GM12878 (cell line): ENCODE results near the gene VWA8. TPM values are rescaled to one million over a fixed set of nuclear protein-coding genes. Genes with fewer than 3 reads are reported as not detected.

ENCODE experiments used
- ATAC-seq: fragments of 200-7000 bp; cut with Tn5 transposase; 3 replicates; pipeline ENCODE4 v1.9.1; 2020; ENCODE audit warnings: mild to moderate bottlenecking, moderate library complexity
- BruUV-seq: library from RNA; stranded (reverse); fragments of 400-500 nt; replicated peaks from 2 replicates; lab custom pipeline; 2021; lab: Mats Ljungman, UMichigan
- CTCF ChIA-PET: fragments of 300-600 bp; sonication (Branson Sonifier 250); formaldehyde crosslinking; extraction: SDS; loops from one replicate; lab custom pipeline; 2021; ENCODE audit warnings: inconsistent platforms; lab: Yijun Ruan, JAX
- POLR2A ChIA-PET: fragments of 350-600 bp; formaldehyde crosslinking; extraction: SDS; loops from one replicate; lab custom pipeline; 2021; ENCODE audit warnings: inconsistent platforms; lab: Charles Lee
- RAD21 ChIA-PET: fragments of 300-600 bp; sonication (Branson Sonifier 250); formaldehyde crosslinking; loops from one replicate; lab custom pipeline; 2023; ENCODE audit warnings: antibody characterized with exemption; ENCODE audit not compliant: unreplicated experiment; lab: Charles Lee
- SMC1A ChIA-PET: fragments of 300-600 bp; sonication (Branson Sonifier 250); formaldehyde crosslinking; loops from one replicate; lab custom pipeline; 2023; ENCODE audit not compliant: unreplicated experiment, uncharacterized antibody; lab: Charles Lee
- DNase-seq: peaks from one replicate; pipeline ENCODE4 v3.0.0-alpha.2; 2011; ENCODE audit warnings: low read depth, low spot score
- FAIRE-seq: peaks from 3 replicates; lab custom pipeline; 2011; peaks lifted over from hg19 to GRCh38; lab: Jason Lieb, UNC
- H2AFZ ChIP-seq: 2 replicates; pipeline ENCODE4 v1.6.0; 2011; ENCODE audit warnings: low read depth, low read length, control low read depth; ENCODE audit not compliant: control insufficient read depth
- H3K27ac ChIP-seq: 2 replicates; pipeline ENCODE4 v1.5.1; 2011; ENCODE audit warnings: control low read depth; ENCODE audit not compliant: control insufficient read depth, insufficient read depth
- H3K27me3 ChIP-seq, 2 experiments: replicated peaks in 1 of 2; 2 replicates each; pipeline versions ENCODE4 v1.6.0 to v1.6.1; 2011; ENCODE audit warnings: low read length in 1 of 2; ENCODE audit not compliant: control insufficient read depth in 2 of 2, insufficient read depth in 2 of 2
- H3K36me3 ChIP-seq, 2 experiments: 2 replicates each; pipeline ENCODE4 v1.5.1; 2011; ENCODE audit warnings: low read length in 1 of 2; ENCODE audit not compliant: control insufficient read depth in 2 of 2, insufficient read depth in 2 of 2
- H3K4me1 ChIP-seq: 2 replicates; pipeline ENCODE4 v1.6.1; 2011; ENCODE audit warnings: mild to moderate bottlenecking, low read length, moderate library complexity, mixed read lengths; ENCODE audit not compliant: control insufficient read depth, insufficient read depth
- H3K4me2 ChIP-seq: 2 replicates; pipeline ENCODE4 v1.6.0; 2011; ENCODE audit warnings: control low read depth; ENCODE audit not compliant: control insufficient read depth, insufficient read depth
- H3K4me3 ChIP-seq: fragments of 200-600 bp; sonication (generic); 2 replicates; pipeline ENCODE4 v1.5.1; 2016
- H3K79me2 ChIP-seq: 2 replicates; pipeline ENCODE4 v1.6.0; 2011; ENCODE audit warnings: low read length; ENCODE audit not compliant: control insufficient read depth, insufficient read depth
- H3K9ac ChIP-seq: 2 replicates; pipeline ENCODE4 v1.8.0; 2011; ENCODE audit warnings: low read length, control low read depth, mixed read lengths; ENCODE audit not compliant: control insufficient read depth, insufficient read depth
- H3K9me3 ChIP-seq: replicated peaks from 3 replicates; pipeline ENCODE4 v1.5.1; 2011; ENCODE audit warnings: mild to moderate bottlenecking, low read length; ENCODE audit not compliant: control insufficient read depth, insufficient read depth
- H4K20me1 ChIP-seq: 2 replicates; pipeline ENCODE4 v1.6.0; 2011; ENCODE audit not compliant: control insufficient read depth, insufficient read depth
- BACH1 ChIP-seq: fragments of 450-650 bp; IDR thresholded peaks from 2 replicates; pipeline ENCODE4 v1.6.1; 2017; ENCODE audit warnings: mild to moderate bottlenecking, borderline replicate concordance
- CBFB ChIP-seq: IDR thresholded peaks from 2 replicates; pipeline ENCODE4 v1.6.1; 2016; ENCODE audit warnings: antibody characterized with exemption, low read depth
- IKZF2 ChIP-seq, 2 experiments: fragments of 450-650 bp; IDR thresholded peaks; 2 replicates each; pipeline ENCODE4 v1.6.1; 2017; ENCODE audit warnings: mild to moderate bottlenecking in 2 of 2, moderate library complexity in 2 of 2
- NR2F1 ChIP-seq: fragments of 450-650 bp; conservative IDR thresholded peaks from 2 replicates; pipeline ENCODE4 v1.6.1; 2017; ENCODE audit warnings: mild to moderate bottlenecking
- PRDM15 ChIP-seq: fragments of 450-650 bp; formaldehyde crosslinking; IDR thresholded peaks from 2 replicates; pipeline ENCODE4 v1.4.0; 2020; ENCODE audit warnings: mild to moderate bottlenecking, moderate library complexity
- RELB ChIP-seq: fragments of 450-650 bp; IDR thresholded peaks from 2 replicates; pipeline ENCODE4 v1.6.1; 2017; ENCODE audit warnings: low read depth, mild to moderate bottlenecking, moderate library complexity
- SMC3 ChIP-seq: IDR thresholded peaks from 2 replicates; pipeline ENCODE4 v1.6.1; 2011; ENCODE audit warnings: low read length, improper control_type of control experiment, borderline replicate concordance
- ZNF217 ChIP-seq: fragments of 450-650 bp; IDR thresholded peaks from 2 replicates; pipeline ENCODE4 v1.6.1; 2017; ENCODE audit warnings: antibody characterized with exemption, mild to moderate bottlenecking
- ZNF622 ChIP-seq: fragments of 450-650 bp; IDR thresholded peaks from 2 replicates; pipeline ENCODE4 v1.6.1; 2017; ENCODE audit warnings: mild to moderate bottlenecking, inconsistent platforms
- in situ Hi-C: fragments of 300-500 bp; cut with MboI; formaldehyde crosslinking; loops from 9 replicates; pipeline ENCODE4 v1.14.3; 2018; ENCODE audit warnings: mixed read lengths
- intact Hi-C: fragments of 100-400 bp; cut with micrococcal nuclease; formaldehyde crosslinking; loops from one replicate; pipeline ENCODE4 v1.14.2; 2022; ENCODE audit not compliant: unreplicated experiment
- polyA plus RNA-seq, 11 experiments: library from polyadenylated mRNA; depleted of rRNA in 4 of 11; unstranded in 6 of 11; stranded (reverse) in 5 of 11; fragments of >200 nt; fragmentation: Nextera tagmentation in 4 of 11; fragmentation: Illumina TruSeq in 1 of 11; extraction: Ambion mirVana in 4 of 11; extraction: Trizol in 1 of 11; gene quantifications; 1 replicate in 1 of 11; 2 replicates in 10 of 11; pipeline versions ENCODE4 v1.2.1 to v1.2.3, GENCODE V29; 2011 to 2016; ENCODE audit warnings: inconsistent platforms in 2 of 11, missing spikeins in 2 of 11, low read depth in 1 of 11
- total RNA-seq, 4 experiments: library from RNA; depleted of rRNA in 3 of 4; stranded (reverse); fragments of >200 nt in 3 of 4; fragmentation: Illumina TruSeq in 1 of 4; extraction: Trizol in 1 of 4; gene quantifications; 2 replicates each; pipeline versions ENCODE4 v1.2.1 to v1.2.3, GENCODE V29; 2013 to 2021

The VWA8 gene
- total and polyA plus RNA-seq, 10 of the 15 experiments (the other 5 are each of a cell fraction or from before 2014, with no cell fraction given), result 3.0 to 21.8 (median 13.5) TPM

GRCh38 chr13:41616151-41616550, 344.8 kb downstream of the VWA8 start (continued):
- TF ChIP-seq IKZF2 (IDR thresholded peaks at IDR 0.05) (no peak), BACH1 (no peak), ZNF217 (no peak), PRDM15 (no peak), SMC3 (no peak), CBFB (no peak), RELB (no peak)
- TF ChIP-seq, all 136 proteins: peak for 0

- POLR2A ChIA-PET, result interaction anchor here (0.7 kb wide), 1 partner anchor 168 kb away, joined by 3 read pairs; no protein-coding TSS in a partner anchor
Measured at GRCh38 chr13:41615528-41615855, 345.4 kb downstream of the VWA8 start.

More at GRCh38 chr13:41615528-41615855, 345.4 kb downstream of the VWA8 start:
- RAD21 ChIA-PET, result no interaction called here
- ATAC-seq (no peak), FAIRE-seq (no peak), DNase-seq (no peak)
- no peaks in the 10 kb centered on the region for H4K20me1 ChIP-seq
- intact Hi-C loops, result no loop called here
- H2AFZ ChIP-seq, result no peak overlapping the region
- H3K9ac ChIP-seq, result no peak overlapping the region
- no peaks in the 10 kb centered on the region for H3K79me2 ChIP-seq
- in situ Hi-C loops, result no loop called here
- H3K27me3 ChIP-seq, result no peaks in the 10 kb centered on the region
- H3K4me2 ChIP-seq, result no peak overlapping the region
- H3K4me3 ChIP-seq, result no peak overlapping the region
- H3K9me3 ChIP-seq, result no peaks in the 10 kb centered on the region
- H3K4me1 ChIP-seq, result no peaks in the 10 kb centered on the region
- CTCF ChIA-PET, result no interaction called here
- SMC1A ChIA-PET, result no interaction called here
- H3K27ac ChIP-seq, result no peak overlapping the region
- peaks cover 4 to 13% of the 10 kb centered on the region in 2 experiments for H3K36me3 ChIP-seq
- no TSS peak for BruUV-seq
- no peak for TF ChIP-seq NR2F1
- no peak for TF ChIP-seq ZNF622
